GM03348 (cell line): ENCODE measurements around the gene RTN1.

Experiments
- DNase-seq: peaks from one replicate; pipeline ENCODE4 v3.0.0; 2012; ENCODE audit warnings: low spot score

RTN1 gene, protein sequence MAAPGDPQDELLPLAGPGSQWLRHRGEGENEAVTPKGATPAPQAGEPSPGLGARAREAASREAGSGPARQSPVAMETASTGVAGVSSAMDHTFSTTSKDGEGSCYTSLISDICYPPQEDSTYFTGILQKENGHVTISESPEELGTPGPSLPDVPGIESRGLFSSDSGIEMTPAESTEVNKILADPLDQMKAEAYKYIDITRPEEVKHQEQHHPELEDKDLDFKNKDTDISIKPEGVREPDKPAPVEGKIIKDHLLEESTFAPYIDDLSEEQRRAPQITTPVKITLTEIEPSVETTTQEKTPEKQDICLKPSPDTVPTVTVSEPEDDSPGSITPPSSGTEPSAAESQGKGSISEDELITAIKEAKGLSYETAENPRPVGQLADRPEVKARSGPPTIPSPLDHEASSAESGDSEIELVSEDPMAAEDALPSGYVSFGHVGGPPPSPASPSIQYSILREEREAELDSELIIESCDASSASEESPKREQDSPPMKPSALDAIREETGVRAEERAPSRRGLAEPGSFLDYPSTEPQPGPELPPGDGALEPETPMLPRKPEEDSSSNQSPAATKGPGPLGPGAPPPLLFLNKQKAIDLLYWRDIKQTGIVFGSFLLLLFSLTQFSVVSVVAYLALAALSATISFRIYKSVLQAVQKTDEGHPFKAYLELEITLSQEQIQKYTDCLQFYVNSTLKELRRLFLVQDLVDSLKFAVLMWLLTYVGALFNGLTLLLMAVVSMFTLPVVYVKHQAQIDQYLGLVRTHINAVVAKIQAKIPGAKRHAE

DNA sequence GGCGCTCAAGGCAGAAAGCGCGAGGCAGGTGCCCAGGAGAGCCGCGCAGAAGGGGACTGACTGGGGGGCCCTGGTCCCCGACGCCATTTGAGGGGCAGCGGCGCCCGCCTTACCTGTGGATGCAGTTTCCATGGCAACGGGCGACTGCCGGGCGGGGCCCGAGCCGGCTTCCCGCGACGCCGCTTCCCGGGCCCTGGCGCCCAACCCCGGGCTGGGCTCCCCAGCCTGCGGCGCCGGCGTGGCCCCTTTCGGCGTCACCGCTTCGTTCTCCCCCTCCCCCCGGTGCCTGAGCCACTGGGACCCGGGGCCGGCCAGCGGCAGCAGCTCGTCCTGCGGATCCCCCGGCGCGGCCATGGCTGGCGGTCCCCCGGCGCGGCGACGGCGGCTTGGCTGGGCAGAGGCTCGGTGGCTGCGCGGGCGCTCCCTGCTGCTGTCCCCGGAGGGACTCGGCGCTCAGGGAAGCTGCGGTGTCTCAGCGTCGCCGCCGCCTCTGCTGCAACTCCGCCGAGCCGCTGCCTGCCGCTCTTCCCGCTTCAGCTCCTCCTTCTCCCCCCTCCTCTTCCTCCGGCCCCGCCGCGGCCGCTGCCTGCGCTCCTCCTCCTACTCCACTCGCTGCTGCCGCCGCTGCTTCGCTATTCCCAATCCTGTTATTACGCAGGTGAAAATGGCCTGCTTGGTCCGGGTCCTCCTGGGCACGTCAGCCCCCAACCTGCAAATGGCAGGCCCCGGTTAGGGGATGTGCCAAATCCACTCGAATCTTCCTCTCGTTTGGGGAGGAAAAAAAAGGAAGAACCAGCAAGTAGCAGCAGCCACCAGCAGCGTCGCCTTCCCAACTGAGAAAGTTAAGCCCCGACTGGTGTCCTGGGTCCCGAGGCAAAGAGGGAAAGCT, at the start of gene RTN1:
Gene RTN1 (minus strand): TSS at position 500 of the 889 bp plus-strand sequence. CDS start 146 bp downstream, at position 354.
- peak; percentile 73 for DNase-seq

DNA sequence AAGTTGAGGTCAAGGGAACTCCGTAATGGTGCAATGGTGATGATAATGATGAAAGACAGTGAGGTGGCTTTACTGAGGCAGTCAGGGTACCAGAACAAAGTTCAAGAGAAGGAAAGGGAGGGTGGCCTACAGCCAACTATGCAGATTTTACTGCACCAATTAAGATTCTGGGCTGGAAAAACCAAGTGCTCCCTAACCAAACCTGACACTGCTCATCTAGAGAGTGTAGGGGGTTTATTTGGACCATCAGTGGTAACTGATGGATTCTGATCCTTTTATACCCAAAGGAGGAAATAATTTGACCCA, 49.8 kb upstream of the RTN1 start:
- DNase-seq: no peak

DNA sequence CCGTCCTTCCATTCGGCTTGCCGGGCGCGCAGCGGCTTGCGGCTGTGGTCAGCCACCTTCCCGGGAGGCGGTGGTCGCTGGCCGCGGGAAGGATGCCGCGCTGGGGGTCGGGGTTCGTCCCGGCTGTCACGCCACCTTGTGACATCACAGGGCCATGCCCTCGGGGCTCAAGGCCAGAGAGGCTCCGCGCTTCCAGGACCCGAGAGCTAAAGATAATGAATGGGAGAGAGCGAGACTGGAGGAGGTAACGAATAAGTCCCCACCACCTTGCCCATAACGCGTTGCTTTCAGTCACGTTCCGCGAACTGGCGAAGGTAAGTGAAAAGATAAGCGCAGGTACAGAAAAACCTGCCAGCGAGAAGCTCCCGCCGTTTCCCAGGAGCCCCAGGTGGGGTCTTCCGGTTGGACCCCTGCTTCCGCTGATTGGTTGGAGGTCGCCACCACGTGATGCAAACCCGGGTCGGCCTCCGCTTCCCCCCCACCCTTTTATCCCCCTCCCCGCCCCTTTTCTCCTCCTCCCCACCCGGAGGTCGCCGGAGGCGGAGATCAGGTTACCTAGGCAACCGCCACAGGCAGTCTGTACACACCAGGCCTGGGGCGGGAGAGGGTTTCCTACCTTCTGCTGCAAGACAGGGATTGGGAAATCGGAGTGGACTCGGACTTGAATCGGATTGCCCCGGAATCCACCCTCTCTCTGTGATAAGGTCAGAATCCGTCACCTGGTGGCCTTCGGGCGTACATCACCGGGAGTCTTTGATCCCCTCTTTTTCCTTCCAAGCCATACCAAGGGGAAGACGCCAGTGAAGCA, 49.2 kb upstream of the RTN1 start, which contains the start of gene LRRC9:
Gene LRRC9 (plus strand): TSS at position 575 of the 808 bp plus-strand sequence.
- DNase-seq: no peak

DNA sequence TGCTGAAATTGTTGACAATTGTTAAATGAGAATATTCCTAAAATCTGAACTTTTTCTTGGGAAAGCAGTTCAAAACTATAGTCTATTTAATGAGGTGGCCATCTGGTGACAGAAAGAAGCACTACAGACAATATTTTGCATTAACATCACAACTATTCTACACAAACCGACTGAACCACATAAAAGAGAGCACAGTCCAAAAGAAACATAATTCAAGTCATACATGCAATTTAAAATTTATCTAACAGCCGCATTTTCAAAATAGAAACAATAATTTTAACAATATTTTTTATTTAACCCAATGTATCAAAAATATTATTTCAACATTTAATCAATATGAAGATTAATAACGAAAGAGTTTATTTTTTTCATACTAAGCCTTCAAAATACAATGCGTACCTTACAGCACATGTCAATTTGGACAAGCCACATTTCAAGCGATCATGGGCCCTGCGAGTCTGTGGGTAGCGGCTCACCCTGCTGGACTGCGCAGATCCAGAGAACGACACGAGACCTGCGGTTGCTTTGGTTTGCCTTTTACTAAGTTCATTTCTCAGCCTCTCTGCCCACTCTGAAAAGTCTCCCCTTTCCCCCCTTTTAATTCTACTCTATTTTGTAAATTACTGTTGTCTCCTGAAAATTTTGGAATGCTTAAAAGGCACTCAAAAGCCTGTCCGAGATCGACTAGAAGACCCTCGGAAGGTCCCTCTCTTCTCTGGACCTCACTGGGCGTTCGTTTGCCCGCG, 48.4 kb upstream of the RTN1 start:
- peak; percentile 46 for DNase-seq

DNA sequence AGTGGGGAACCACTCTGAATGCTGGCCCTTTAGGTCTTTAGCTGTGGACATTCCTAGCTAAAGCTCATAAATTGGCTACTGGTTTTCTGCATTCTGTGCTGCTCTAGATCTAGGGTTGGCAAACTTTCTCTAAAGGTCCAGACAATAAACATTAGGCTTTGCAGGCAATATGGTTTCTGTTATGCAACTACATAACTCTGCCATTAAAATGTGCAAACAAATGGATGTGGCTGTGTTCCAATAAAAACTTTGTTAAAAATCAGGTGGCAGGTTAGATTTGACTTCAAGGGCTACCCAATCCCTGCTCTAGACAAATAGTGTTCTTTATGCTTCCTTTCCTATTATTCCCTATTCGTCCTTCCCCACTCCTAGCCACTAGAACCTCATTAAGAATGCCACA, 42.6 kb upstream of the RTN1 start:
- no peak for DNase-seq

DNA sequence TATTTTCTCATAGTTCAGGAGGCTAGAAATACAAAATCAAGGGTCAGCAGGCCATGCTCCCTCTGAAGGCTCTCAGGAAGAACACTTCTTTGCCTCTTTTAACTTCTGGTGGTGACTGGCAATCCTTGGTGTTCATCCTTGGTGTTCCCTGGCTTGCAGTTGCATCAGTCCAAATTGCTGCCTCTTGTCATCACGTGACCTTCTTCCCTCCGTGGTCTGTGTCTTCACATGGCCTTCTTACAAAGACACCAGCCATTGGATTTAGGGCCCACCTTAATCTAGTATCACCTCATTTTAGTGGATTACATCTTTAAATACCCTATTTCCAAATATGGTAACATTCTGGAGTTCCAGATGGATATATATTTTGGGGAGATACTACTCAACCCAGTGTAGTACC, 41.9 kb upstream of the RTN1 start:
- DNase-seq: no peak

DNA sequence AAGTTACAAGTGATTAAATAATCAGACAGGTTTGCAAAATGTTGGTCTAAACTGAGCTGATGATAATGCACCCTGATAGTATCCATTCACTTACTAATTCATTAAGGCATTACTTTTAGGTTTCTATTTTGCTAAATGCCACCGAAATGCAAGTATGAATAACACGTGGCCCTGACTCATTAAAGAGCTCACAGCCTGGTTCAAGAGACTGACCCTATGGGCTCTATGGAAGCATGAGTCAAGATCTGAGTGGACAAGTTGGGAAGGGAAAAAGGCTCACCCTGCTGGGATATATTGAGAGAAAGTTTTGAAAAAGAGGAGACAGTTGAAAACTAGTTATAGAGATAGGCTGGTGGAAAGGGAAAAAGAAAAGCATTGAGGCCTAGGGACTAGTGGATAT, 34.6 kb upstream of the RTN1 start:
- DNase-seq: no peak

DNA sequence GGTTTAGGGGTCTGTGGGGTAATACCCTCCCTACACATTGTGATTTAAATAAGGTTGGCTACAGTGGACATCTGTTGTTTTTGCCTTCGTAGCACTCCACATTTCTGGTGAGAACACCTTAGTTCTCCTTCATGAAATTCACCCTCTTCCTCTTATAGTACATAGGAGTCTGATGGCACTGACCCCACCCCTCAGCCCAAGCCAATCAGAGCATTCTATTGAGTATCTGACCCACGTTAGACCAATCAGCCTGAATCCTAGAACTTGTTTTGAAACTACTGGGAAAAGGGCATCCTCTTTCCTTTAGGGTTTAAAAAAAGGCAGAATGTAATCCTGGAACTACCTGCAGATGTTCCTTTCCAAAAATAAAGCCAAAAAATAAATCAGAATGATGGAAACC, 33.6 kb upstream of the RTN1 start:
- DNase-seq: no peak

DNA sequence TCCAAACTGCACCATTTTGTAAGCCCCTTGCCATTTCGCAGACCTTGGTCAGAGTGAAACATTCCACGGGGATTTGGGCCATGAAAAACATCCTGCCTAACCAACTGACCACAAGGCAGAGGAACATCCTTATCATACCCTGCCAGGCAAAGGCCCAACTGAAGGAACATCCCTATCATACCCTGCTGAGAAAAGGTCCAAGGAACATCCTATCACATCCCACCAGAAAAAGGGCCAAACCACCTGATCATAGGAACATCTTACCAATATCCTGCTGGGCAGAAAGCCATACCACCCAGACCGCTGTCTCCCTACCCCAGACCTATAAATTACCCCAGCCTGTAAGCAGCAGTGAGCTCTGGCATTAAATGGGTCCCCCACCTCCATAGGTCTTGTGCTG, 30.0 kb upstream of the RTN1 start:
- no peak for DNase-seq

DNA sequence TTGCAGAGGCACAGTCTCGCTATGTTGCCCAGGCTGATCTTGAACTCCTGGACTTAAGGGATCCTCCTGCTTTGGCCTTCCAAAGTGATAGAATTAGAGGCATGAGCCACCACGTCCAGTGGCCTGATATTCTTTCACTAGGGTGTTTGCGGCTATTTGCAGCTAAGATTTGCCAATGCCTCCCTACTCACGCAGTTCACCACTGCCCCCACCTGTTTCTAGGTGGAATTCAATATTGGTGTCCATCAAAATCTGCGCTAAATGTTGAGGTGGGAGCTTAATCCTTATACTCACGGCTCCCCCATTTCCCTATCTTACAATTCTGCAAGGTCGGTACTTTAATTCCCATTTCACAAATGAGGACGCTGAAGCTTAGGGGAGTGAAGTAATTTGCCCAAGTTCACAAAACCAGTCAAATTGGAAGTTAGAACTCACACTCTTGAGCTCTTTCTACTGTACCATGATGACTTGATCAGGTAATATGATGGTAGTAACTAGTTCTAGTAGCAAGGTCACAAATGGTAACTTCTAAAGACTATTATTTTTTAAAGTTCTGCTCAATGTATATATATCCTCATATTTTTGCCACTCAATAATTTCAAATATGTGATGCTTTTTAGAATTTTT, 27.3 kb upstream of the RTN1 start:
- DNase-seq: no peak

DNA sequence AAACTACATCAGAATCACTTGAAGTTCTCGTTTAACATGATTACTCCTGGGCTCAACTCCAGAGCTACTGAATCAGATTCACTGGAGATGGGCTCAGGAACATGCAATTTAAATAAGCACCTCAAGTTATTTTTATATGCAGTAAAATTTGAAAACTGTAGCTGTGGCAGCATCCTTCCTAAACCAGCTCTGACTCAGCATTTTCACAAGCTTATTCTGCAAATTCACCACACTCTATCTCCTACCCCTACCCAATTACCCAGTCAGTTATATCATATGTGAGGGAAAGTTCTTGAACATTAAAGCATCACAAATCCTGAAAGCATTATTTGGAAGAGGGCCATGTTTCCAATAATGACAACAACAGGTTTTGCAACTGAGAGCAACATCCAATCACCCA, 25.1 kb upstream of the RTN1 start:
- no peak for DNase-seq

DNA sequence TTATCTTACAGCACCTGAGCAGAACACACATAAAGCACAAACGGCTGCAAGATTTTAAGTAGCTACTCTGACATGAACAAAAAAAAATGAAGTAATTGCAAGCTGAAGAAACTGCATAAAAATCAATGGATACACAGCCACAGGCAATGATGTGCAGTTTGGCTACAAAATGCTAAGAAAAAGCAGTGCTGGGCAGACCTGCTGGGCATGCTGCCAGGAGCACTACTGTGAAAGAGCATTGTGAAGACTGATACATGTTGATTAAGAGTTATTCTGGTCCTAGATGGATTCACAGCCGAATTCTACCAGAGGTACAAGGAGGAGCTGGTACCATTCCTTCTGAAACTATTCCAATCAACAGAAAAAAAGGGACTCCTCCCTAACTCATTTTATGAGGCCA, 20.1 kb upstream of the RTN1 start:
- no peak for DNase-seq

DNA sequence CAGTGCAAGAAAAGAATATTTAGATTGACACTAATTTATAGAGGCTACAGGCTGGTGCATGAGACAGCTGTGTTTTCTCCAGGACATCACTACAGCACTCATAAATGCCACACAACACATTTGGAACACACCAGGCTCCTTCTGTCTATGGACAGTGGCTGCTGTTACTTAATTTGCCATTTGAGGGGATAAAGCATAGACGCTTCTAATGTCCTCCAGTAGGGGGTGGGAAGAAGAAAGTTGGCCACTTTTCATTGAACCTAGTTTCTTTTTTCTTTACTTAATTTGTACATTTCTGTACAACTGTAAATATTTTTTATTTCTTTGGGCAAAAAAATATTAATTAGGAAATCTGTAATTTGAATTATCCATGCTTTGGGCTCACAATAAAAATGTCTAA, 12.4 kb upstream of the RTN1 start:
- DNase-seq: no peak

DNA sequence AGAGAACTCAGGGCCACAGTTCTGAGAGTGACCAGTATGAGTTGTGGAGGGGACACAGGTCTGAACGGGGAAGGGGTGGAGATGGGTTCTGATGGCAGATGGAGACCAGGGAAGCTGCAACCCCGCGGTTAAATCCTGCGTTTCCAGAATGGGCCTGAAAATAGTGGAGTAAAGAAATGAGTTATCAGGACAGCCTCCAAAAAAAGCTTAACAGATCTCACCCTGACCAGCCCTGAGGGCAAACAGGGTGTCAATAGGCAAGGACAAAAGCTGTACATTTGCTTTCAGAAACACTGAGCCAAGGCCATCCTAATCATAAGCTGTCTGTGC, 555 bp upstream of the RTN1 start:
- DNase-seq: no peak

DNA sequence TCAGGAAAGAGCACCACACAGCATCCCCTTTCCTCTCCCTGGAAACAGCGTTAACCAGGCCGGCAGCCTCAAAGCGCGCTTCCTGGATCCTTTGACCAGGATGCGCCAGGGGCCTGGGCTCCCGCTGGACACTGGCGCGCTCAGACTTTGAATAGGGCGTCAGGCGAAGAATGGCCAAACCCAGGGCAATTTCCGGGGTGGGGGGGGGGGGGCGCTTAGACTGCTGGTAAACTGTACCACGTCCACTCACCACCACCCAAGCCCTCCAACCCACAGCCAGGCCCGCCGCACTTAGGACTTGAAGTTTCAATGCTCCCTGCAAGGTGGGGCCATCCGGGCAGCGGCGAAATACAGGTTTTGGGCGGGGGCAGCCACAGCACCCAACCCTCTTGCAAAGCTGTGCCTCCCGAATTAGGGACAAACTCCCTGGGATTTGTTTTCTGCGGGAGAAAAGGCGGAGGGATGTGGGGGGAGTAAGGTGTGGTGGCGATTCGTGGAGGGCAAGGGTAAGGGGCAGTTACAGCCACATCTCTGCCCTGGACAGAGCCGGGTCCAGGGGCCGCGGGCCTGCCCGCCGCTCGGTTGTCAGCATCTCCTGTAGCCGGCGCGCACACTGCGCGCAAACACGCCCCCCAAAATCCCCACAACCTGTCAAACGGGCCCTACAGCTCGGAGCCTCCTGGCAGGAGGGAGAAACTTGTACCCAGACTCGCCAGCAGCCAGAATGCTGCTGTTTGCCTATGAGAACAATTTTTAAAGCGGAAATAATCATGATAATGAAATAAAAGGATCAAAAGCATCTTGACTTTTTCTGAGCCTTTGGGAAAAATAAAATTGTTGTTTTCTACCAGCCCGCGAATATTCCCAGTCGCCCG, 958 bp downstream of the RTN1 start:
- peak; percentile 16 for DNase-seq

DNA sequence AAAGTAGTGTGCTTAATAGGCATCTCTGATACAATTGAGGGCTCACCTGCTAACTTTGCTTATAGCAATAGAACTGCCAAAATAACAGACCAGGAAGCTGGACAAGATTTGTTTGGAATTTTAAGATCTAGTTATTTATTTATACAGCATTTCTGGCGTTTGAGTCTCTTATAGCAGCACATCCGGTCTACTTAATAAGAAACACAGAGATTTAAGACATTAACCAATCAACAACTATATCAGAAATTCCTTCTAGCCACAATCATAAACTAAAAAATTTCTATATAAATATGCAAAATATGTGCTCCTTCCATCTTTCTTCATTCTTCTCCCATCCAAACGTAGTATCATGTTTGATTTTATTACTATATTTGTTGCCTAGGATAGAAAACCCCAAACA, 2.6 kb downstream of the RTN1 start:
- DNase-seq: no peak

DNA sequence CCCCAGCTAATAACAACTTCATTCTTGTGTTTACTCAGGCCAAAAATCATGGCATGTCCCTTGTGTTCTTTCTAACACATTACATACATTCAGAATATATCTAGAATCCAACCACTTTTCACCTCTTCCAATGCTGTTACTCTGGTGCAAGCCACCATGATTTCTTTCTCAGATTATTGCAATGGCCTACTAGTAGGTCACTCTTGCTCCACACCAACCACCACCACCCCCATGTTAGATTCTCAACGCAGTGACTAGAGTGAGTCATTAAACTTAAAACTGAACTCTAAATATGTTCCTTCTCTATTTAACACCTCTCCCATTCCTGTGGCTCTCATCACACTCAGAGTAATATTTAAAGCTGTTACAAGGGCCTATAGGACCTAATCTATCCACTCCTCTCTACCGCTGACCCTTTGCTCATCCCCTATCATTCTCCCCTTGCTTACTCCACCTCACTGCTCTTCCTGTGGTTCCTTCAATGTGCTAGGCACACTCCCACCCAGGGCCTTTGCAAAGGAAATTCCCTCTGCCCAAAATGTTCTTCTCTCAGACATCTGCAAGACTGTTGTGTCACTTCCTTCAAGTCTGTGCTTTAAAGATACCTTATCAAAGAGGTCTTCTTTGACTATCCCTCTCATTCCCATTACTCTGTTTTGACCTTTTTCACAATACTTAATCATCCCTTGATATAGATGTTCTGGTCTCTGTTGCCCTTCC, 6.6 kb downstream of the RTN1 start:
- no peak for DNase-seq

DNA sequence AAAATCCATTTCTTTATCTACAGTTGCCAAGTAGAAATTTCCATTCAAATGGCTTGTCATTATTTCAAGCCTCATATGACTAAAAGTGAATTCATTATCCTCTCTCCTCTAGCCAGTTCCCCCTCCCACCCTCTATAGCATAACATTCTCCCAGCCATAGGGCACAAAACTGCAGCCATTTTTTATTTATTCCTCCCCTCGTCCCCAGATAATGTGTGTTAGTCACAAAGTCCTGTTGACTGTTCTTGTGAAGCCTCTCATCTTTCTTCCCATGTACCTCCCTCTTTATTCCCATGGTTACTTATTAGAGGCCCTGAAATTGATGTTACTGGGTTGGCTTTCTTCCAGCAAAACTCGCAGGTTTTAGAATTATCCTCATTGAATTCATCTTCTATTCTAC, 13.2 kb downstream of the RTN1 start:
- no peak for DNase-seq

DNA sequence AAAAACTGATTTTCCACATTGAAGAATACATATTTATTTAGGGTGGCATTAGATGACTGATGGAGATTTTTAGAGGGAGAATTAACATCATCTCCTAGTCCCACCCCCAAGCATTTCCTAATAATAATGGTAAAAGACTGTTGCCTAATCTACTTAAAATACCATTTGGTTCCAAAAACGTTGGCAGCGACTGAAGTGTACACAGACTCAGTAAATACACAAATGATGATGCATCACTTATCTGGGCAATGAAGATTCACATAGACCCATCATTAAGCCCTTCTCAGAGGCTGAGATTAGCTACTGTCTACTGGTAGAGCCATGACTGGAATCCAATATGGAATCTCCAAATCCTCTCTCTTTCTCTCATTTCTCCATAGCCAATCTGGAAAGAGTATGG, 18.2 kb downstream of the RTN1 start:
- no peak for DNase-seq
